Endodermal cell (in vitro differentiated cells): ENCODE data around the gene ANKDD1B. TPM values are rescaled to one million over a fixed set of nuclear protein-coding genes. Genes with fewer than 3 reads are reported as not detected.

Source experiments
- DNase-seq: peaks from one replicate; pipeline ENCODE4 v3.0.0-alpha.2; 2017
- H3K27ac ChIP-seq: 2 replicates; pipeline ENCODE4 v1.5.1; 2013; ENCODE audit warnings: mild to moderate bottlenecking, low read depth, low read length, moderate library complexity
- H3K27me3 ChIP-seq: 2 replicates; pipeline ENCODE4 v1.6.1; 2013; ENCODE audit warnings: mild to moderate bottlenecking, low read length, moderate library complexity; ENCODE audit not compliant: insufficient read depth, control insufficient read depth, poor library complexity, severe bottlenecking
- H3K36me3 ChIP-seq: 2 replicates; pipeline ENCODE4 v1.7.0; 2013; ENCODE audit warnings: mild to moderate bottlenecking, low read length, moderate library complexity; ENCODE audit not compliant: control insufficient read depth, insufficient read depth
- H3K4me1 ChIP-seq: one replicate; pipeline ENCODE4 v1.7.0; 2013; ENCODE audit warnings: low read length; ENCODE audit not compliant: control insufficient read depth, insufficient read depth
- H3K4me3 ChIP-seq: 2 replicates; pipeline ENCODE4 v1.5.1; 2013; ENCODE audit warnings: mild to moderate bottlenecking, low read length, moderate library complexity
- H3K9ac ChIP-seq: 2 replicates; pipeline ENCODE4 v1.6.1; 2013; ENCODE audit warnings: mild to moderate bottlenecking, low read length, moderate library complexity; ENCODE audit not compliant: poor library complexity, severe bottlenecking; ENCODE audit errors: extremely low read depth
- H3K9me3 ChIP-seq: 2 replicates; pipeline ENCODE4 v1.6.1; 2013; ENCODE audit warnings: mild to moderate bottlenecking, low read length, moderate library complexity; ENCODE audit not compliant: control insufficient read depth
- H3K27ac Mint-ChIP-seq: 2 replicates; pipeline ENCODE4 v1.8.0; 2020; ENCODE audit warnings: mixed read lengths
- H3K27me3 Mint-ChIP-seq: 2 replicates; pipeline ENCODE4 v1.8.0; 2021; ENCODE audit warnings: mild to moderate bottlenecking, mixed read lengths; ENCODE audit not compliant: insufficient read depth
- H3K36me3 Mint-ChIP-seq: 2 replicates; pipeline ENCODE4 v1.8.0; 2020; ENCODE audit warnings: low read depth, mixed read lengths
- H3K4me1 Mint-ChIP-seq: 2 replicates; pipeline ENCODE4 v1.8.0; 2020; ENCODE audit warnings: mixed read lengths
- H3K4me3 Mint-ChIP-seq: 2 replicates; pipeline ENCODE4 v1.8.0; 2020; ENCODE audit warnings: mild to moderate bottlenecking, moderate library complexity, mixed read lengths
- H3K9me3 Mint-ChIP-seq: 2 replicates; pipeline ENCODE4 v1.8.0; 2020; ENCODE audit warnings: mild to moderate bottlenecking, mixed read lengths
- whole genome bisulfite sequencing, 2 experiments: methylation state at CpG; one replicate each; pipeline versions ENCODE4 v1.1.5 to v1.1.7; 2013; ENCODE audit warnings: missing lambda C conversion rate in 2 of 2, mixed read lengths in 1 of 2; ENCODE audit not compliant: insufficient coverage in 1 of 2, insufficient read length in 1 of 2; 5-methylcytosine and 5-hydroxymethylcytosine counted together
- total RNA-seq, 2 donors: library from RNA; stranded (reverse); fragmentation: NEBNext Ultra II Directional in 1 of 2; extraction: Animal tissue kit (Norgen Biotek cat#: 25700) in 1 of 2; gene quantifications; 2 replicates in 1 of 2; 3 replicates in 1 of 2; pipeline ENCODE4 v1.2.1, GENCODE V29; 2021
- TF ChIP-seq, protein P1 (sequence below): fragments of 200-600 bp; sonication (generic); conservative IDR thresholded peaks from 2 replicates; pipeline ENCODE4 v1.5.0; 2021; ENCODE audit warnings: antibody characterized with exemption, mild to moderate bottlenecking

Gene ANKDD1B
- total RNA-seq, 2 donors from 2014 or later = 4.6 to 8.6 TPM

DNA sequence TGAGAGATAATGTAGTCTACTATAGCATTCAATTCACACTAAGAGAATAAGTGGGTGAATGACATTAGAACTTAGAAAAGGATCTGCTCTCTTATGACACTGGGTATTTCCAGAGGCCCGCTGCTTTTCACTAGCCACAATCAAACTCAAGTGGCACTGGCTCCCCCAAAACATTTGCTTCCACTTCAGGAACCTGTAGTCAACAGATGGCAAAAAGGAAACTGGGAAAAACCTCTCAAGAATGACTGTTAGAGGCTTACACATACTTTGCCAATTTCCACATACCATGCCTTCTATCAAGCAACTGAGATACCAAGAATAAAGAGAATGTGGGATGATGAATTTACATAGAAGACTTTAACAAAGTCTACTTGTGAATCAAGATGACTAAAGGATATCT is 94.8 kb downstream of the ANKDD1B start:
- H3K9ac ChIP-seq = no peak overlapping the region
- Mint-ChIP-seq H3K9me3 (no peaks in the 10 kb centered on the region), H3K27ac (no peak overlapping the region), H3K4me3 (no peak overlapping the region), H3K4me1 (no peaks in the 10 kb centered on the region), H3K36me3 (peaks cover 36% of the 10 kb centered on the region), H3K27me3 (no peaks in the 10 kb centered on the region)
- TF ChIP-seq, protein P1, sequence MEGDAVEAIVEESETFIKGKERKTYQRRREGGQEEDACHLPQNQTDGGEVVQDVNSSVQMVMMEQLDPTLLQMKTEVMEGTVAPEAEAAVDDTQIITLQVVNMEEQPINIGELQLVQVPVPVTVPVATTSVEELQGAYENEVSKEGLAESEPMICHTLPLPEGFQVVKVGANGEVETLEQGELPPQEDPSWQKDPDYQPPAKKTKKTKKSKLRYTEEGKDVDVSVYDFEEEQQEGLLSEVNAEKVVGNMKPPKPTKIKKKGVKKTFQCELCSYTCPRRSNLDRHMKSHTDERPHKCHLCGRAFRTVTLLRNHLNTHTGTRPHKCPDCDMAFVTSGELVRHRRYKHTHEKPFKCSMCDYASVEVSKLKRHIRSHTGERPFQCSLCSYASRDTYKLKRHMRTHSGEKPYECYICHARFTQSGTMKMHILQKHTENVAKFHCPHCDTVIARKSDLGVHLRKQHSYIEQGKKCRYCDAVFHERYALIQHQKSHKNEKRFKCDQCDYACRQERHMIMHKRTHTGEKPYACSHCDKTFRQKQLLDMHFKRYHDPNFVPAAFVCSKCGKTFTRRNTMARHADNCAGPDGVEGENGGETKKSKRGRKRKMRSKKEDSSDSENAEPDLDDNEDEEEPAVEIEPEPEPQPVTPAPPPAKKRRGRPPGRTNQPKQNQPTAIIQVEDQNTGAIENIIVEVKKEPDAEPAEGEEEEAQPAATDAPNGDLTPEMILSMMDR = no peak
- H3K36me3 ChIP-seq = peaks cover 58% of the 10 kb centered on the region
- H3K4me3 ChIP-seq = no peak overlapping the region
- no peak for DNase-seq
- peaks cover 7% of the 10 kb centered on the region for H3K4me1 ChIP-seq
- WGBS, 2 experiments = 97 to 100% methylated on average over 1 of the region's 1 CpG
- no peak overlapping the region for H3K27ac ChIP-seq
- no peaks in the 10 kb centered on the region for H3K27me3 ChIP-seq
- no peaks in the 10 kb centered on the region for H3K9me3 ChIP-seq

DNA sequence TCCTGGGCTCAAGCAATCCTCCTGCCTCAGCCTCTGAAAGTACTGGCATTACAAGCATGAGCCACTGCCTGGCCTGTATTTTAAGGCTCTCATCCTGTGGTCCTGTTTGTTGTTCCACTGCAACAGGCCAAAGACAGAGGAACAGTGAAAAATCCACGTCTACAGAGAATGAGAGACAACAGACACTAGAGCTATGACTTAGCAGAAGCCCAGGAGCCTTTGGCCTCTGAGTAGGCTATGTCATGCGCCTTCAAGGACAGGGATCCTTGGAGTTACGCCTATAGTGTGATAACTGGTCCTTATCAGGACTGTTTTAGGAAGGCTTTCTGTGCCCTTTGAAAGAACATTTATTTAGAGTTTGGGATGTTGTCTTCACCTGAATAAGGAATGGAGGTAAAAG is 95.5 kb downstream of the ANKDD1B start:
- Mint-ChIP-seq H3K27me3 (no peaks in the 10 kb centered on the region), H3K4me3 (no peak overlapping the region), H3K9me3 (no peaks in the 10 kb centered on the region), H3K36me3 (peaks cover 34% of the 10 kb centered on the region), H3K4me1 (no peaks in the 10 kb centered on the region), H3K27ac (no peak overlapping the region)
- 75 to 91% methylated on average over 1 to 3 of the region's 3 CpGs for WGBS, 2 experiments
- Histone ChIP-seq H3K4me1 (peaks cover 7% of the 10 kb centered on the region), H3K4me3 (no peak overlapping the region), H3K27me3 (no peaks in the 10 kb centered on the region), H3K9me3 (no peaks in the 10 kb centered on the region), H3K27ac (no peak overlapping the region), H3K36me3 (peaks cover 57% of the 10 kb centered on the region), H3K9ac (no peak overlapping the region)
- no peak for DNase-seq
- TF ChIP-seq, protein P1 = no peak

DNA sequence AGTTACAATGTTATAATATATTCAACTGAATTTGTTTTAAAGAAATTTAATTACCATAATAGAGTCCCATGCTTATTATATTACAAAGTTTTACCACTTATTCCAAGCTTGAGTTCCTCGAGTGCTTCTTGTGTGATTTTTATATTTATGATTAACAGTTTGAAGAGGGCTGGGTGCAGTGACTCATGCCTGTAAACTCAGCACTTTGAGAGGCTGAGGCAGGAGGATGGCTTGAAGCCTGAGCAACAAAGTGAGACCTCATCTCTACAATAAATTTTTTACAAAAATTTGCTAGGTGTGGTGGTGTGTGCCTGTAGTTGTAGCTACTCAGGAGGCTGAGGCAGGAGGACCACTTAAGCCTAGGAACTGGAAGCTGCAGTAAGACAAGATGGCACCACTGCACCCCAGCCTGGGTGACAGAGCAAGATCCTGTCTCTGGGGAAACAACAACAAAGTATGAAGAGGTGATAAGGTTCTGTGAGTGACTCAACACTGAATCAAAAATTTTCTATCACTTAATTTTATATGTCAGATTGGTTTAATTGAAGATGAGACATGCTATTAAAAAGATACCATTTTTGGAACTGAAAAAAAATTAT is 96.8 kb downstream of the ANKDD1B start:
- no peak overlapping the region for H3K27ac Mint-ChIP-seq
- TF ChIP-seq, protein P1 = no peak
- H3K36me3 Mint-ChIP-seq = peaks cover 22% of the 10 kb centered on the region
- Histone ChIP-seq H3K9me3 (no peaks in the 10 kb centered on the region), H3K36me3 (peaks cover 52% of the 10 kb centered on the region), H3K4me1 (peaks cover 7% of the 10 kb centered on the region), H3K27ac (no peak overlapping the region), H3K9ac (no peak overlapping the region), H3K4me3 (no peak overlapping the region), H3K27me3 (no peaks in the 10 kb centered on the region)
- WGBS, 2 experiments = 75% methylated on average over 1 of the region's 1 CpG; no CpG with 5 or more reads in 1 of the 2 experiments
- DNase-seq = no peak
- H3K4me3 Mint-ChIP-seq = no peak overlapping the region
- no peaks in the 10 kb centered on the region for H3K27me3 Mint-ChIP-seq
- H3K4me1 Mint-ChIP-seq = no peaks in the 10 kb centered on the region
- H3K9me3 Mint-ChIP-seq = no peaks in the 10 kb centered on the region
